Gastrocnemius medialis (tissue), 4 donors: ENCODE measurements around the gene CSH1. TPM values are rescaled to one million over a fixed set of nuclear protein-coding genes. Genes with fewer than 3 reads are reported as not detected.

Experiments used
- ATAC-seq, 2 donors: fragments of 150-250 bp; one replicate each; pipeline ENCODE4 v1.9.1; 2016
- DNase-seq, 2 donors: peaks; one replicate each; pipeline ENCODE4 v3.0.0-alpha.2; 2019
- H3K27ac ChIP-seq, 4 donors: fragments of 200-600 bp; sonication (generic); 1 replicate in 1 of 4; 2 replicates in 3 of 4; pipeline ENCODE4 v1.5.1; 2016 to 2018; ENCODE audit warnings: mild to moderate bottlenecking in 2 of 4, moderate library complexity in 1 of 4
- H3K27me3 ChIP-seq, 3 donors: fragments of 200-600 bp; sonication (generic) in 2 of 3; 1 replicate in 1 of 3; 2 replicates in 2 of 3; pipeline versions ENCODE4 v1.5.1 to v1.6.0; 2016 to 2019; ENCODE audit warnings: mild to moderate bottlenecking in 1 of 3, moderate library complexity in 1 of 3
- H3K36me3 ChIP-seq, 2 donors: fragments of 200-600 bp; sonication (generic) in 1 of 2; one replicate each; pipeline ENCODE4 v1.5.1; 2017 to 2018
- H3K4me1 ChIP-seq, 2 donors: fragments of 200-600 bp; sonication (generic) in 1 of 2; one replicate each; pipeline ENCODE4 v1.5.1; 2016 to 2017; ENCODE audit warnings: mild to moderate bottlenecking in 2 of 2
- H3K4me3 ChIP-seq, 4 donors: fragments of 200-600 bp; sonication (generic) in 3 of 4; 1 replicate in 1 of 4; 2 replicates in 3 of 4; pipeline ENCODE4 v1.5.1; 2016 to 2019; ENCODE audit warnings: mild to moderate bottlenecking in 2 of 4
- H3K9me3 ChIP-seq, 3 donors: fragments of 200-600 bp; sonication (generic) in 2 of 3; 1 replicate in 1 of 3; 2 replicates in 2 of 3; pipeline ENCODE4 v1.5.1; 2016 to 2019
- POLR2A ChIP-seq, 2 donors: fragments of 450-650 bp; IDR thresholded peaks; one replicate each; pipeline ENCODE4 v1.6.1; 2017; ENCODE audit warnings: antibody characterized with exemption in 2 of 2, mild to moderate bottlenecking in 2 of 2, moderate library complexity in 2 of 2
- in situ Hi-C, 4 donors: fragments of 200-750 bp; cut with MboI; loops; one replicate each; pipeline versions ENCODE4 v1.15.0 to v1.8.0; 2017; ENCODE audit warnings: low sequenced_read_pairs in 4 of 4
- intact Hi-C: fragments of 100-400 bp; cut with DNase I; formaldehyde crosslinking; loops from one replicate; pipeline ENCODE4 v1.15.1; 2023; ENCODE audit warnings: low total_unique reads
- total RNA-seq, 4 donors: library from RNA; depleted of rRNA; stranded (reverse); fragments of >200 nt; gene quantifications; one replicate each; pipeline versions ENCODE4 v1.1.0 to v1.2.3, GENCODE V29; 2016
- TF ChIP-seq, protein P1 (sequence below), 5 experiments: fragments of 450-650 bp in 3 of 5; fragments of 200-600 bp in 2 of 5; sonication (generic) in 2 of 5; IDR thresholded peaks in 4 of 5; conservative IDR thresholded peaks in 1 of 5; 1 replicate in 4 of 5; 2 replicates in 1 of 5; pipeline ENCODE4 v1.5.1; 2016 to 2019; ENCODE audit warnings: antibody characterized with exemption in 5 of 5, mild to moderate bottlenecking in 3 of 5, moderate library complexity in 3 of 5

CSH1 gene
- total RNA-seq, 4 donors from 2014 or later = not detected

DNA sequence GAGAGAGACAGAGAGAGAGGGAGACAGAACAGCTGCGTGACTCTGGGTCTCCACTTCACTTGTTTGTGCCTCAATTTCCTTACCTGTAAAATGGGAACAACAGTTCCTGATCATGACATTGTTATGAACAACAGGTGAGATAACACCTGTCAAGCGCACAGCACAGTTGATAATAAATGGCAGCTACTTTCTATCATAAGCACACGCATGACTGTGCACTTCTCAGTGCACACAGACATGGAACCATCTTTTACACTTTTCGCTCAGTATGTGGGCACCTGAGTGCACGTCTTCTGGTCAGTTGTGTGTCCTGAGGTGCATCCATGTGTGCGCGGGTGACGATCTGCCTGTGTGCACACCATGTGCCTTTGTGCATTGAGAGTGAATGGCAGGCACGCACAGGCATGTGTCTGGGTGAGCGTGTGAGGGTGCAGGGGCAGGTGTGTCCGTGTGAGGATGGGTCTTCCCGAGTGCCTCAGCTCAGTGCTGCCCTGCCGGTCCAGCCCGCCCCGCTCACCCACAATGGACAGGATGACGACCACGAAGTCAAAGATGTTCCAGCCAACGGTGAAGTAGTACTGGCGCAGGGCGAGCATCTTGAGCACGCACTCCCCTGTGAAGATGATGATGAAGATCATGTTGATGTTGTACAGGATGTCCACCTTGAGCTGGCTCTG lies 46.1 kb upstream of the CSH1 start:
- Histone ChIP-seq H3K36me3 (peaks cover 0 to 58% of the 10 kb centered on the region in 2 donors), H3K4me3 (no peak overlapping the region), H3K9me3 (no peaks in the 10 kb centered on the region), H3K4me1 (peaks cover 21 to 26% of the 10 kb centered on the region in 2 donors), H3K27me3 (no peaks in the 10 kb centered on the region), H3K27ac (peak overlapping the region in 2 of 4 donors; percentile 80 to 99)
- ATAC-seq (no peak), DNase-seq (no peak)
- in situ Hi-C loops (no loop called here), intact Hi-C loops (no loop called here)
- no peak for TF ChIP-seq POLR2A (IDR thresholded peaks at IDR 0.05)
- TF ChIP-seq, protein P1, sequence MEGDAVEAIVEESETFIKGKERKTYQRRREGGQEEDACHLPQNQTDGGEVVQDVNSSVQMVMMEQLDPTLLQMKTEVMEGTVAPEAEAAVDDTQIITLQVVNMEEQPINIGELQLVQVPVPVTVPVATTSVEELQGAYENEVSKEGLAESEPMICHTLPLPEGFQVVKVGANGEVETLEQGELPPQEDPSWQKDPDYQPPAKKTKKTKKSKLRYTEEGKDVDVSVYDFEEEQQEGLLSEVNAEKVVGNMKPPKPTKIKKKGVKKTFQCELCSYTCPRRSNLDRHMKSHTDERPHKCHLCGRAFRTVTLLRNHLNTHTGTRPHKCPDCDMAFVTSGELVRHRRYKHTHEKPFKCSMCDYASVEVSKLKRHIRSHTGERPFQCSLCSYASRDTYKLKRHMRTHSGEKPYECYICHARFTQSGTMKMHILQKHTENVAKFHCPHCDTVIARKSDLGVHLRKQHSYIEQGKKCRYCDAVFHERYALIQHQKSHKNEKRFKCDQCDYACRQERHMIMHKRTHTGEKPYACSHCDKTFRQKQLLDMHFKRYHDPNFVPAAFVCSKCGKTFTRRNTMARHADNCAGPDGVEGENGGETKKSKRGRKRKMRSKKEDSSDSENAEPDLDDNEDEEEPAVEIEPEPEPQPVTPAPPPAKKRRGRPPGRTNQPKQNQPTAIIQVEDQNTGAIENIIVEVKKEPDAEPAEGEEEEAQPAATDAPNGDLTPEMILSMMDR (IDR thresholded peaks at IDR 0.05 in 4 of 5, conservative IDR thresholded peaks at IDR 0.05 in 1 of 5) = no peak

DNA sequence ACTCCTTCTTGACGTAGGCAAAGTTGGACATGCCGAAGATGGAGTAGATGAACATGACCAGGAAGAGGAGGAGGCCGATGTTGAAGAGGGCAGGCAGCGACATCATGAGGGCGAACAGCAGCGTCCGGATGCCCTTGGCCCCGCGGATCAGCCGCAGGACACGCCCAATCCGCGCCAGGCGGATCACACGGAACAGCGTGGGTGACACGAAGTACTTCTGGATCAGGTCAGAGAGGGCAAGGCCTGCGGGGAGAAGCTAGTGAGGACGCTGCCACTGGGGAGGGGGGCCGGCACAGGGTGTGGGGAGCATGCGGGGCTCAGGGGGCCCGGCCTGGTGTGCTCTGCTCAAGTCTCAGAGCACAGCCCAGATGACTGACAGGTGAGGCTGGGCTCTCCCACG lies 45.4 kb upstream of the CSH1 start:
- TF ChIP-seq, protein P1 (IDR thresholded peaks at IDR 0.05 in 4 of 5, conservative IDR thresholded peaks at IDR 0.05 in 1 of 5) = no peak
- no peak for TF ChIP-seq POLR2A (IDR thresholded peaks at IDR 0.05)
- intact Hi-C loops (no loop called here), in situ Hi-C loops (no loop called here)

DNA sequence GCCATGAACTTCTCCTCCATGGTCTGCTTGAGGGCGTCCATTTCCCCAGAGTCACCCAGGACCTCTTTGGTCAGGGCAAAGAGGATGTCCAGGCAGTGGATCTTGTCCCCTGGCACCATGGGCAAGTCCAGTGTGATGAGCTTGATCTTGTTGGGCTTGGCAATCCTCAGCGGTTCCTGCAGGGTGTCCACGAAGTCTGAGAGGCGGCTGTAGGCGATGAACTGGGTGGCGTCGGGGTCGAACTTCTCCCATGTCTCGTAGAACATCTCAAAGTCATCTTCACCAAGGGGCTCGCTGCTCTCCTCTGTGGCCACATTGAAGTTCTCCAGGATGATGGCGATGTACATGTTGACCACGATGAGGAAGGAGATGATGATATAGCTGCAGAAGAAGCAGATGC lies 44.8 kb upstream of the CSH1 start:
- Histone ChIP-seq H3K4me3 (no peak overlapping the region), H3K4me1 (peaks cover 13 to 14% of the 10 kb centered on the region in 2 donors), H3K27me3 (no peaks in the 10 kb centered on the region), H3K36me3 (peaks cover 0 to 58% of the 10 kb centered on the region in 2 donors), H3K9me3 (no peaks in the 10 kb centered on the region), H3K27ac (peak overlapping the region in 1 of 4 donors; percentile 34)
- intact Hi-C loops = no loop called here
- in situ Hi-C loops = no loop called here
- DNase-seq = no peak
- no peak for ATAC-seq
- no peak for TF ChIP-seq POLR2A (IDR thresholded peaks at IDR 0.05)
- TF ChIP-seq, protein P1 (IDR thresholded peaks at IDR 0.05 in 4 of 5, conservative IDR thresholded peaks at IDR 0.05 in 1 of 5) = no peak

More for the DNA sequence above, 45.4 kb upstream of the CSH1 start:
- no peak for ATAC-seq
- Histone ChIP-seq H3K9me3 (no peaks in the 10 kb centered on the region), H3K36me3 (peaks cover 0 to 58% of the 10 kb centered on the region in 2 donors), H3K4me1 (peaks cover 18 to 19% of the 10 kb centered on the region in 2 donors), H3K4me3 (no peak overlapping the region), H3K27ac (peak overlapping the region in 2 of 4 donors; percentile 3 to 34), H3K27me3 (no peaks in the 10 kb centered on the region)
- DNase-seq = no peak

DNA sequence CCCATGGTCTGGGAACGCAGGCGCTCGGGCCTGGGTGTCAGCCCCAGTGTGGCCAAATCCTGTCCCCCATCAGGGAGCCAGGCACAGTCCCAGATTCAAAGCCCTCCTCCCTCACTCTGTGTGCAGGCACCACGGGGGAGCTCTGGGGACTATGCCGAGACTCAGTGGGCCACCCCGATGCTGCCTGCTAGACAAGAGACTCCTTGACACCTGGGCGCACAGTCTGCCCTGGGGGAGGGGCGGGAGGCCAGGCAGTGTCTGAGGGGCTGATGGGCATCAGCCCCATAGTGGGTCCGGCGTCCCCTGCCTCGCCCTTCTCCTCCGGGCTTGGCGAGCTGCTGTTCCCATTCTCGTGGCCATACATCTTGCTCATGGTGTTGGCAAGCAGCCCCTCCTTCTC lies 44.2 kb upstream of the CSH1 start:
- H3K27ac ChIP-seq = peak overlapping the region in 3 of 4 donors; percentile 1 to 60 (median 26)
- H3K4me1 ChIP-seq = peaks cover 8 to 9% of the 10 kb centered on the region in 2 donors
- intact Hi-C loops = no loop called here
- no peaks in the 10 kb centered on the region for H3K27me3 ChIP-seq
- DNase-seq = no peak
- in situ Hi-C loops = no loop called here
- TF ChIP-seq POLR2A (IDR thresholded peaks at IDR 0.05) = no peak
- TF ChIP-seq, protein P1 (IDR thresholded peaks at IDR 0.05 in 4 of 5, conservative IDR thresholded peaks at IDR 0.05 in 1 of 5) = no peak
- peaks cover 0 to 58% of the 10 kb centered on the region in 2 donors for H3K36me3 ChIP-seq
- no peak overlapping the region for H3K4me3 ChIP-seq
- H3K9me3 ChIP-seq = no peaks in the 10 kb centered on the region
- ATAC-seq = no peak
